Rectal smooth muscle tissue (tissue), 1 donor: Measurements from ENCODE around the gene FAR2.
"Not testable (repeated sequence)": the region's sequence is repeated elsewhere in the genome, so short reads cannot be mapped to it uniquely, and the experiment has no call there.

ENCODE experiments used
- H3K27ac ChIP-seq: one replicate; pipeline ENCODE4 v1.7.0; 2013; ENCODE audit warnings: low read depth, low read length, inconsistent platforms
- H3K27me3 ChIP-seq: one replicate; pipeline ENCODE4 v1.7.0; 2013; ENCODE audit warnings: low read length; ENCODE audit not compliant: control insufficient read depth, insufficient read depth
- H3K36me3 ChIP-seq: one replicate; pipeline ENCODE4 v1.7.0; 2013; ENCODE audit warnings: low read length; ENCODE audit not compliant: control insufficient read depth, insufficient read depth
- H3K4me1 ChIP-seq: one replicate; pipeline ENCODE4 v1.7.0; 2013; ENCODE audit warnings: low read length; ENCODE audit not compliant: control insufficient read depth, insufficient read depth
- H3K4me3 ChIP-seq: one replicate; pipeline ENCODE4 v1.7.0; 2013; ENCODE audit warnings: low read length
- H3K9ac ChIP-seq: one replicate; pipeline ENCODE4 v1.7.0; 2013; ENCODE audit warnings: low read length

FAR2 gene

DNA sequence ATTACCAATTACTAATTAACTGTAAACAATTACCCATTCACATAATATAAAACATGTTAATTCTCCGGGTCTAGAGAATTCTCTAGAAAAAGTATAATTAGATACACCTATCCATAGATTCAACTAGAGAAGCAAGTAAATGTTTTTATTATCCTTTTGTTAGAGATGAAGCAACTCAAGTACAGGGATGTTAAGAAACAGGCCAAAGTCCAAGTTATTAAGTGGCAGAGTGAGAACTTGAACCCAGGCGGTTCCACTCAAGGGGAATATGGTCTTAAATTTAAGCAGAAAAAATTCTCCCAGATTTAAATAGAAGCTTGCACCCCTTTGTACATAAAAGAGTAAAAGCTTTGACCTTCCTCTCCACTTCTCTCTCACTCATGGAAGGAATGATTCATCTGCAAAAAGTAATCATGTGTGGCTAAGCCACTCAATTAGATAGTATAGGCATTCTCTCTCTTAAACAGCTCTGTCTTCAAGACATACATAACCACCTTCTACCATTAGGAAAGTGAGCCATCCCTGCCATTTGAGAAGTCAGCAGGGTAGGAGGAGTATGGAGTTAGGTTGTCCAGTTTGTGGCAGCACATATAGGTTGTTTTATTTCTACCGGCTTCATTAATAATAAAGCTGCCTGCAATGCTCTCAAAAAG is 197.8 kb downstream of the FAR2 start:
- H3K36me3 ChIP-seq: peaks cover 5% of the 10 kb centered on the region
- no peaks in the 10 kb centered on the region for H3K27me3 ChIP-seq
- no peaks in the 10 kb centered on the region for H3K4me1 ChIP-seq
- H3K27ac ChIP-seq: no peak overlapping the region
- H3K4me3 ChIP-seq: no peak overlapping the region
- H3K9ac ChIP-seq: no peak overlapping the region

DNA sequence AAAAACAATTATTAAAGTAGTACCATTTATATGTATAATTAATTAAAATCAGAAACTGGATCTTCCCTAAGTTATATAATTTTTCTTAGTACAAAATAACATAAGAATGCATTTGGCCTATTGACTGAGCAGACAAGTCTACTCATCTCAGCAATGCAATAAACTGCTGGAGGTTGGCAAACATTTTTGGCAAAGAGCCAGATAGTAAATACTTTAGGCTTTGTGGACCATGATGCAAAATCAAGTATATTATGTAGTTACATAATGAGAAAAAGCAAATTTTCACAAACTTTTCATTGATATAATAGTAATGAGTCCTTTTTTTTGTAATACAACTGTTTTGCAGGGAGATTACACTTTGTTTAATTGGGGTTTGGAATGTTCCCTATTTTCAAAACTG is 201.0 kb downstream of the FAR2 start:
- H3K27me3 ChIP-seq: no peaks in the 10 kb centered on the region
- peaks cover 3% of the 10 kb centered on the region for H3K36me3 ChIP-seq
- H3K27ac ChIP-seq: no peak overlapping the region

DNA sequence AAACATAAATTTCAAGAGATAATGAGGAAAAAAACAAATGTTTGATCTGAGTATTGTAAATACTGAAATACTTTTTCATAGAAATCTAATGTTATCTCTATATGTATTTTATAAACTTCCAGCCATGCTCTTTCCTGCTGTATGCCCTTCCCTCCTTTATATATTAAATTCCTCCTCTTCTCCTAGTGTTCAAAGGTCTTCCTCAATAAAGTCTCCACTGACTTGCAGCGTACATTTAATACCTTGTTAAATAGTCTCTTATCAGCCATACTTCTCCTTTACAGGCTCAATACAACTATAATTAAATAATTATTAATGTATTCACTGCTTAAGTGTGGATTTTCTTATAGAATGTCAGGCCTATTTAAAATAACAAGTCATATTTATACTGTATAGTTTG is 205.9 kb downstream of the FAR2 start:
- Histone ChIP-seq H3K9ac (no peak overlapping the region), H3K27me3 (no peaks in the 10 kb centered on the region), H3K27ac (no peak overlapping the region), H3K36me3 (peaks cover 3% of the 10 kb centered on the region), H3K4me1 (no peaks in the 10 kb centered on the region), H3K4me3 (no peak overlapping the region)

More for the DNA sequence above, 201.0 kb downstream of the FAR2 start:
- H3K4me1 ChIP-seq: no peaks in the 10 kb centered on the region
- no peak overlapping the region for H3K9ac ChIP-seq
- no peak overlapping the region for H3K4me3 ChIP-seq

DNA sequence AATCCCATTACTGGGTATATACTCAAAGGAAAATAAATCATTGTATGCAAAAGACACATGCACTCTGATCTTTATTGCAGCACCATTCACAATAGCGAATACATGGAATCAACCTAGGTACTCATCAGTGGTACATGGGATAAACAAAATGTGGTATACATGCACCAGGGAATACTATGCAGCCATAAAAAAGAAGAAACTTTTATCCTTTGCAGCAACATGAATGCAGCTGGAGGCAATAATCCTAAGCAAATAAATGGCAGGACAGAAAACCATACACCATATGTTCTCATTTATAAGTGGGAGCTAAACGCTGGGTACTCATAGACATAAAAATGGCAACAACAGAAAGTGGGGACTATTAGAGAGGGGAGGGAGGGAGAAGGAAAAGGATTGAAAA is 216.0 kb downstream of the FAR2 start:
- peaks cover 11% of the 10 kb centered on the region for H3K36me3 ChIP-seq
- H3K27ac ChIP-seq: no peak overlapping the region
- no peaks in the 10 kb centered on the region for H3K4me1 ChIP-seq
- H3K27me3 ChIP-seq: no peaks in the 10 kb centered on the region
- H3K4me3 ChIP-seq: no peak overlapping the region
- no peak overlapping the region for H3K9ac ChIP-seq

DNA sequence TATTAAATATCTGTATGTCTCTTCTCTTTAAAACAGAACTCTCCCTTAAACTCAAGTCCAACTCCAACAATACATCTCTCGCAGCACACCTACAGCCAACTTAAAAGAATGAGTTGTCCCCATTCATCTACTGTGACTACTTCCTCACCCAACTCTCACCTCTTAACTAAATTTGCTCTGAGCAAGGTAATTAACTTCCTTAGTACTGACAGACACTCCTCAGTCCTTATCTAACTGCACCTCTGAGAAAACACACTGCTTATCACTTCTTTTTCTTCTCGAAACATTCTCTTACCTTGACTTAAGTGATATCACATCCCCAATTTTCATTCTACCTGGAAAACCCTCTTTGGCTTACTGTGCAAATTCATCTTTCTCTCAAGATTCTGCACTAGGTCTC is 224.9 kb downstream of the FAR2 start:
- no peak overlapping the region for H3K9ac ChIP-seq
- no peak overlapping the region for H3K4me3 ChIP-seq
- no peak overlapping the region for H3K27ac ChIP-seq
- H3K4me1 ChIP-seq: no peaks in the 10 kb centered on the region
- H3K27me3 ChIP-seq: no peaks in the 10 kb centered on the region
- peaks cover 6% of the 10 kb centered on the region for H3K36me3 ChIP-seq

DNA sequence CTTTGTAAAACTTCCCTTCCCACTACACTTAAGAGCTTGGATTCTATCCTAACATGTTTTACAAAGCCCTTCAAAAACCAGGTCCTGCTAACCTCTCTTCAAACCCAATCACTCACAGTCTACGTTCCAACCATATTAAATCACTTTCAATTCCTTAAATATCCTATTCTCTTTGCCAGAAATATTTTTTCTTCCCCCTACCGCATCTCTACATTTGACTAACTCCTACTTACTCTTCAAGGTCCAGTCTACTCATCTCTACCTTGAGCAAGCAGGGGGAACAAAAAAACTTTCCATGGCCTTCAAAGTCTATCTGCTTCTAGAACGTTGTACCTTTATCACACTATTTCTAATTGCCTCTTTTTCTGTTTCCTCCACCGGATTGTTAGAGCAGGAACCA is 225.8 kb downstream of the FAR2 start:
- H3K4me3 ChIP-seq: no peak overlapping the region

DNA sequence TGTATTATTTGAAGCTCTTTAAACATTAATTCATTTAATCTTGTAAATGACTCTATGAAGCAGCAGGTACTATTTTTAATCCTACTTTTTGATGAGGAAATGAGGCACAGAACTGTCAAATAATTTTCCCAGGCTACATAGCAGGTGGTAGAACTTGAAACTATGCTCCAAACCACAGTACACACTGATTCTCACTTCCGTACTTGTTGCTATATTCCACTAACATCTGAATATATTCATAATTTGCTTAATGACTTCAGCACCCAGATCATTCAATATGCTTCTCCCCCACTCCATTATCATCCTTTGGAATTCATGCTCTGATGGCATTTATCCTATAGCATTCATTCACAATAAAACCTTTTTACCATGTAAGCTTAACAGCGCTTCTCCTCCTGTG is 227.0 kb downstream of the FAR2 start:
- H3K36me3 ChIP-seq: peaks cover 2% of the 10 kb centered on the region
- no peak overlapping the region for H3K9ac ChIP-seq
- H3K27me3 ChIP-seq: no peaks in the 10 kb centered on the region
- peaks cover 3% of the 10 kb centered on the region for H3K4me1 ChIP-seq
- H3K27ac ChIP-seq: no peak overlapping the region
- no peak overlapping the region for H3K4me3 ChIP-seq

More for the DNA sequence above, 225.8 kb downstream of the FAR2 start:
- H3K36me3 ChIP-seq: peaks cover 3% of the 10 kb centered on the region
- peaks cover under 1% of the 10 kb centered on the region for H3K4me1 ChIP-seq
- no peaks in the 10 kb centered on the region for H3K27me3 ChIP-seq
- H3K9ac ChIP-seq: no peak overlapping the region
- H3K27ac ChIP-seq: no peak overlapping the region

DNA sequence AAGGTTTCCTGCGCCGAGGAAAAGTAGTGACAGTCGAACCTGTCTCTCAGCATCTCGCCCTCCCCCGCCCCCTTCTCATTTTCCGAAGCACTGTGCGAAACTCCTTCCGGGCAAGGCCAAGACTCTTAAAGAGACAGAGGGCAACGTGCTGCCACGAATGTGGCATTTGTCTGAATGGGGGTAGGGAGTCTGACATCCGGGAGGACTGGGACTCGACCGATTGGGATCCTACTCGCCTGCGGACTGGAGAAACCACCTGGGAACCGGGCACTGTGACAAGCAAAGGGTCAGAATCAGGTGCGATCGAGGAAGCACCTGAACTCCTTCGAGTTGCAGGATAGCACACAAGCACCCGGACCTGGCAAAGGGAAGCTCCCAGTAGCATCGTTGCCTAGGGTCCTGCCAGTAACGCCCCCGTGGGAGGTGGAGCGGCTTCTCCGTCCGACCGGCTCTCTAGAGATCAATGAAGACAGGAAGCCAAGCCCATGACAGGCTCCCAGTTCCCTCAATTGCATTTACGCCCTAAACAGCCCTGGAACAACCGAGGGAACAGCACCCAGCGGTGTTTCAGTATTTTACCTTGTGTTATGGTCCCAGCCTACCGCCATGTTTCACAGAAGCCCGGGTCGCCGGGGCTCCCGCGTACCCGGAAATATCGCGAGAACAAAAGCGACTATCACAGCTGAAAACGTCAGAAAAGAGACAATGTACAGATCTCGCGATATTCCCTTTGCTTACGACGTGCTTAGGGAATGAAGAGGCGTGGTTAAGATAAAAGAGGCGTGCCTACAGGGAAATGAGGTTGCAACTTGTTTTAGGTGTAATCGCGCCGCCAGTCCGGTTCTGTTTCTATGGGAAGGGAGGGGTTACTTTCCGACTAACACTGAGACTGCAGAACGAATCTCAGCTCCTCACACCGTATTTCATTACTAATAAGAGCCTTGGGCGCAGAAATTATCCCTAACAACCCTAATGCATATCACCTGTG is 231.8 kb downstream of the FAR2 start, which contains the start of gene ERGIC2:
ERGIC2 (minus strand) TSS at position 637 of the 988 bp plus-strand sequence. CDS start 9,539 bp downstream, outside the sequence.
- peak within 1 kb of the TSS; percentile 87 for H3K27ac ChIP-seq
- H3K27me3 ChIP-seq: no peaks in the 10 kb centered on the region
- peaks cover 3% of the 10 kb centered on the region for H3K4me1 ChIP-seq
- no peaks in the 10 kb centered on the region for H3K36me3 ChIP-seq
- H3K9ac ChIP-seq: peak within 1 kb of the TSS; percentile 74
- peak within 1 kb of the TSS; percentile 87 for H3K4me3 ChIP-seq

DNA sequence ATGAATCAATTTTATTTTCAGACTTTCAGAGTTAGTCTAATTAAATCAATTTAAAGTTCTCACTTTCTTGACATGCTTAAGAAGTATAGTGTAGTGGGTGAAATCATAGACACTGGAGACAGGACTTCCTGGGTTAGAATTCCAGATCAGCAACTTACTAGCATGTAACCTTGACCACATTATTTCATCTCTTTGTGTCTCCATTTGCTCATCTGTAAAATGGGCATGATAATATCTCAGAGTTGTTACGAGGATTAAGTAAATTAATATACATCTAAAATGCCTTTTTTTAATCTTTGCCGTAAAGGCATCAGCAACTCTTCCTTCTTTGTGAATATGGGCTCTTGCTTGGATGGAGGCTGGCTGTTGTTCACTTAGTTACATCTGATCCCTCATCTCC is 233.2 kb downstream of the FAR2 start:
- Histone ChIP-seq H3K4me1 (peaks cover 3% of the 10 kb centered on the region), H3K27me3 (no peaks in the 10 kb centered on the region), H3K4me3 (no peak overlapping the region), H3K36me3 (no peaks in the 10 kb centered on the region), H3K27ac (no peak overlapping the region), H3K9ac (no peak overlapping the region)

DNA sequence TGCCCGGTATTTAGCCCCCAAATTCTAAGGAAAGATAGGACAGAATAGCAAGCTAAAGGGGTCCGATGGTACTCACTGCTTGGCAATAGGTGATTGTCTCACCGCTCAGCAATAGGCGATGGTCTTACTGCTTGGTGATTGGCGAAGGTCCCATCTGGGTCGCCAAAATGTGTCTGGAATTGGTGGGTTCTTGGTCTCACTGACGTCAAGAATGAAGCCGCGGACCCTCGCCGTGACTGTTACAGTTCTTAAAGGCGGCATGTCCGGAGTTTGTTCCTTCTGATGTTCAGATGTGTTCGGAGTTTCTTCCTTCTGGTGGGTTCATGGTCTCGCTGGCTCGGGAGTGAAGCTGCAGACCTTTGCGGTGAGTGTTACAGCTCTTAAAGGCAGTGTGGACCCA is 236.1 kb downstream of the FAR2 start:
- H3K27ac ChIP-seq, H3K9ac ChIP-seq, H3K27me3 ChIP-seq, H3K4me3 ChIP-seq, H3K36me3 ChIP-seq, H3K4me1 ChIP-seq: not testable (repeated sequence)
